Skeletal muscle tissue (tissue), 4 donors: ENCODE results near the gene GNA14. TPM values are rescaled to one million over a fixed set of nuclear protein-coding genes. Genes with fewer than 3 reads are reported as not detected.

Experiments used
- H3K27ac ChIP-seq: one replicate; pipeline ENCODE4 v1.7.0; 2013; ENCODE audit warnings: mild to moderate bottlenecking, low read depth, low read length, inconsistent platforms
- H3K27me3 ChIP-seq, 3 donors: one replicate each; pipeline ENCODE4 v1.7.0; 2013; ENCODE audit warnings: low read length in 3 of 3; ENCODE audit not compliant: control insufficient read depth in 3 of 3, insufficient read depth in 3 of 3
- H3K36me3 ChIP-seq, 3 donors: one replicate each; pipeline ENCODE4 v1.7.0; 2013; ENCODE audit warnings: low read length in 3 of 3; ENCODE audit not compliant: control insufficient read depth in 3 of 3, insufficient read depth in 3 of 3
- H3K4me1 ChIP-seq, 3 donors: one replicate each; pipeline ENCODE4 v1.7.0; 2013; ENCODE audit warnings: low read length in 3 of 3, mild to moderate bottlenecking in 3 of 3; ENCODE audit not compliant: control insufficient read depth in 3 of 3, insufficient read depth in 3 of 3
- H3K4me3 ChIP-seq, 3 donors: one replicate each; pipeline ENCODE4 v1.7.0; 2013; ENCODE audit warnings: low read length in 3 of 3
- H3K9ac ChIP-seq, 3 donors: one replicate each; pipeline ENCODE4 v1.7.0; 2013; ENCODE audit warnings: low read length in 3 of 3, mild to moderate bottlenecking in 3 of 3, moderate library complexity in 2 of 3, low read depth in 1 of 3
- H3K9me3 ChIP-seq, 3 donors: one replicate each; pipeline ENCODE4 v1.7.0; 2013; ENCODE audit warnings: low read length in 3 of 3; ENCODE audit not compliant: control insufficient read depth in 3 of 3
- total RNA-seq: library from RNA; depleted of rRNA; stranded (reverse); fragments of >200 nt; gene quantifications from one replicate; pipeline ENCODE4 v1.2.3, GENCODE V29; 2014
- donor health status: Osteomylitis.

GNA14 gene
- total RNA-seq, 1 donor from 2014 or later = 3.7 TPM

DNA sequence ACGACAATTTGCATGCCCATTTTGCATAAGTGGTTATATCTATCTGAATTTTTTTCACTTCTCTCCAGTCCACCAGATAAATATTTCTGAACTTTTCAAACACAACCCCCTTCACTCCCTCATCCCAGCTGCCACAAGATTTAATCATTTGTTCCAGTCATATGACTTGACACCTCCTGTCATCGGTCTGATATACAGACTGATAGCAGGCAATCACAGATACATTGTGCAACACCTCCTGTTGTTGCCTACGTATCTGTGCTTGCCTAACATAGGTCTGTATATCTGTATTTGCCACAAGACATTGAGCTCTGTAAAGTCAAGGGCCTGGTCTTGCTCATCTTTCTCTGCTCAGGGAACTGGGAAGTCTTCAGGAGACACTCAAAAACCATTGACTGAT, 65.6 kb downstream of the GNA14 start:
- H3K27ac ChIP-seq = peak overlapping the region; percentile 51
- H3K9ac ChIP-seq = no peak overlapping the region
- no peaks in the 10 kb centered on the region for H3K9me3 ChIP-seq
- no peaks in the 10 kb centered on the region for H3K36me3 ChIP-seq
- no peak overlapping the region for H3K4me3 ChIP-seq
- no peaks in the 10 kb centered on the region for H3K27me3 ChIP-seq
- H3K4me1 ChIP-seq = peaks cover 0 to 2% (median 0%) of the 10 kb centered on the region in 3 donors

DNA sequence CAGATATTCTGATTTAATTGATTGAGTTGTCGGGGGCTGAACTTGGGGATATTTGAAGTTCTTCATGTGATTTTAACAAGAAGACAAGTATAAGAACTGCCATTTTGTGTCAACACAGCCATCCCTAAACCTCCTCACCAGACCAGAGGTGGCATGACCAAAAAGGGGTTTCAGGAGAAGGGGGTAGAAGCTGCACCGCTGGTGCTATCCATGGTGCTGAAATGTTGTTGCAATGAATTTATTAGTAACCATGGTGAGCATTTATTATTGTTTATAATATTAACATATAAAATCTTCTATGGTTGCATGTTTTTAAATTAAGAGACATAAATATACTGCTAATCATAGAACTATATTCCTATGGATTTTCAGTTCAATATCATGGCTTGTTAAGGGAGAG, 72.3 kb downstream of the GNA14 start:
- Histone ChIP-seq H3K36me3 (no peaks in the 10 kb centered on the region), H3K27ac (no peak overlapping the region), H3K27me3 (no peaks in the 10 kb centered on the region), H3K4me3 (no peak overlapping the region), H3K9ac (no peak overlapping the region), H3K9me3 (no peaks in the 10 kb centered on the region), H3K4me1 (no peaks in the 10 kb centered on the region)

DNA sequence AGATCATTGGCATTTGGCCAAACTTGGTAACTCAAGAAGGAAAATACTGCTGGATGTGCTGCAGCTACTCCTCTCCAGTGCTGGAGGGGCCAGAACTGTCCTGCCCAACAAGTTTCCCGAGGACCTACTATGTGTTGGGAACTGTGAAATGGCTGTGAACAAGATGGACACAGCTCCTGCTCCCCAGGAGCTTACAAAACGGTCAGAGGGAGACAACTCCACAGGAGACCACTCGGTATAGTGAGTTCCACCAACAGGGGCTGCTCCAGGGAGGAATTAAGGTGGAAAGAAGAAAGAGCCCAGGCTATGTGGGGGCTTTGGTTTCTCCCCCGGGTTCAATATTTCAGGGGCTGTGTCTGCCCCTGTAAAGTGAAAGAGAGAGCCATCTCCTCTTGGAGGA, 78.8 kb downstream of the GNA14 start:
- H3K27ac ChIP-seq = no peak overlapping the region
- no peaks in the 10 kb centered on the region for H3K4me1 ChIP-seq
- no peaks in the 10 kb centered on the region for H3K27me3 ChIP-seq
- H3K4me3 ChIP-seq = no peak overlapping the region
- H3K36me3 ChIP-seq = no peaks in the 10 kb centered on the region
- H3K9me3 ChIP-seq = no peaks in the 10 kb centered on the region
- H3K9ac ChIP-seq = no peak overlapping the region

DNA sequence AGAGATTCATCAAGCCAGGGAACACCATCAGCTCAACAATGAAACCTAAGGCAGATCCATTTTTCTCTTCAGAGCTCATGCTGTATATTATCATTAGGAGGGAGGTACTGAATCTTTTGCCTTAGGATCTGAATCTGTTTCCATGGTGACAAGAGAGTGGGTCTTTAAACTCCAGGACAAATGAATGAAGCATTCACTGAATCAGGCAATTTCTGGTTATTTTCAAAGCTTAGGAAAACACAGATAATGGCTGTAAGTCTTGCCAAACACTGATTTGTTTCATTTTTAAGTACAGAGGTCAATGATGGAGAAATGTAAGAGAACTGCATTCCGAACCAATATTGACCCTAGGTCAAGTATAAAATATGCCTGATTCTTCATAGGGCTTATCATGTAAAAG, 84.9 kb downstream of the GNA14 start:
- H3K36me3 ChIP-seq = no peaks in the 10 kb centered on the region
- H3K9me3 ChIP-seq = no peaks in the 10 kb centered on the region
- H3K27me3 ChIP-seq = no peaks in the 10 kb centered on the region
- H3K9ac ChIP-seq = no peak overlapping the region
- no peaks in the 10 kb centered on the region for H3K4me1 ChIP-seq
- no peak overlapping the region for H3K27ac ChIP-seq
- H3K4me3 ChIP-seq = no peak overlapping the region

DNA sequence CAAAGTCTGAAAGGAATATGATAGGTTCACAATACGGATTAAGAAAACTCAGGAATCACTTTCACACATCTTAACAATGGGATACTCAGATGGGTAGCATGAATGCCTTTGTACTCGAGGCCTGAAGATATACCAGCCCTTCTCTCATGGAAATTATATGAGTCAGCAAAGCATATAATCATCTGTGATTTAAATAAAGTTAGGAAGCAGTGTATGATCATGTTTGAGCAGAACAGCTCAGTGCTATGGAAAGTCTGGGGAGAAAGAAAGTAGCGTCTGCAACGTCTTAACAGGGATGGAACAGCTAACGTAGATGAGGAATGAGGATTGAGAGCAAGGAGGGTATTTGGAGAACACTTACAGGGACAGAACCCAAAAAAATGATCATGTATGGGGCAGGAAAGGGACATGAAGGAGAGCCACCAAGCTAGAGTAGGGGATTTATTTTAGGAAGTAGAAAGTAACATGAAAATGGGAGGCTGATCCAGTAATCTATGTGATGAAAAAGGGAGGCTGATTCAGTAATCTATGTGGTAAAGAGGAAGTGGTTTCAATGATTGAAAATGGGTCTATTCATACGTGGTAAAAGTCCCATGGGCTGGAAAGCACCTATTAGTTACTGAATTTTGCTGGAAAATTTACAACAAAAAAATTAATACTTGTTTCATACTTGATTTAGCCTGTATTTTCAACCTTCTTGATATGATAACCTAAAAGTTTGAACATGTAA, 85.9 kb downstream of the GNA14 start:
- H3K27ac ChIP-seq = no peak overlapping the region
- H3K4me3 ChIP-seq = no peak overlapping the region
- H3K27me3 ChIP-seq = no peaks in the 10 kb centered on the region
- no peaks in the 10 kb centered on the region for H3K36me3 ChIP-seq
- H3K9ac ChIP-seq = no peak overlapping the region
- no peaks in the 10 kb centered on the region for H3K9me3 ChIP-seq
- no peaks in the 10 kb centered on the region for H3K4me1 ChIP-seq

DNA sequence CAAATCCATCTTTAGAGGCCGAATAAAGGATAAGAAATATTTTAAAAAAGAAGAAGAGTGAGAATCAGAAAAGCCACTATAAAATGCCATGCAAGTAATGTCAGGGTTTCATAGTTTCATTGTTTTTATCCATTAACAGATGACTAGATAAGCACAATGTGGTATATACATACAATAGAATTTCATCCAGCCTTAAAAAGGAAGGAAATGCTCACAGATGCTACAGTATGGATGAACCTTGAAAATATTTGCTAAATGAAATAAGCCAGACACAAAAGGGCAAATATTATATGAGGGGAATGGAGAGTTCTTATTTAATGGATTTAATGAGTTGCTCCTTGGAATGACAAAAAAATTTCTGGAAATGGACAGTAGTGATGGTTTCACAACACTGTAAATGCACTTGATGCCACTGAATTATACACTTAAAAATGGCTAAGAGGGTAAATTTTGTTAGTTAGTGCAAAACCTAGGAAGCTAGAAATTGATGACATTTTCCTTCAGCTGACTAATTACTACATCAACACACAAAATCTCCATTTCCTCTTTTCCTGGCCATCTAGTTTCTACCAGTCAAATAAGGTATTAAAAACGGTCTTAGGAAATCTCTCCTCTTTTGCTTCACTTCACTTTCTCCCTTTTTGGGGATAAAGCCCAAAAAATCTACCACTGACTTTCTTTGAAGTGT, 86.6 kb downstream of the GNA14 start:
- no peaks in the 10 kb centered on the region for H3K27me3 ChIP-seq
- H3K36me3 ChIP-seq = no peaks in the 10 kb centered on the region
- no peaks in the 10 kb centered on the region for H3K9me3 ChIP-seq
- H3K4me1 ChIP-seq = no peaks in the 10 kb centered on the region
- no peak overlapping the region for H3K27ac ChIP-seq
- no peak overlapping the region for H3K4me3 ChIP-seq
- H3K9ac ChIP-seq = no peak overlapping the region

DNA sequence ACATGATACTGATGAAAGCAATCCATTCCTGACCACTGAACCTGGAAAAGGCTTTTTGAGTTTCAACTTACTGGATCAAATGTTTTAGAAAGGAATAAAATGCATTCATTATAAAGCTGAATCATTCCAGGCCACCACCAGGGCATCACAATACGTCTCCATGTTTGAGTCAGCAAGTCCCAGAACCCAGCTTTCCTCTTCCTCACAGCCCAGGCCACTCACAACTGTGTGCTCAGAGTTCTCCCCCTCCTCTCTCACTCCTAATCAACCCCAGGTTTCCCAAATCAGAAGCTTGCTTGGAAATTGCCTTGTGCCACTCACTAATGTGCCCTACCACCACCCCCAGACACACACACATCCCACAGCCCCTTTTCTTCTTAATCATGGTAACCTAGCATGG, 91.7 kb downstream of the GNA14 start:
- H3K27me3 ChIP-seq = no peaks in the 10 kb centered on the region
- H3K9me3 ChIP-seq = no peaks in the 10 kb centered on the region
- no peaks in the 10 kb centered on the region for H3K4me1 ChIP-seq
- H3K9ac ChIP-seq = no peak overlapping the region
- H3K27ac ChIP-seq = no peak overlapping the region
- H3K36me3 ChIP-seq = no peaks in the 10 kb centered on the region
- H3K4me3 ChIP-seq = no peak overlapping the region

DNA sequence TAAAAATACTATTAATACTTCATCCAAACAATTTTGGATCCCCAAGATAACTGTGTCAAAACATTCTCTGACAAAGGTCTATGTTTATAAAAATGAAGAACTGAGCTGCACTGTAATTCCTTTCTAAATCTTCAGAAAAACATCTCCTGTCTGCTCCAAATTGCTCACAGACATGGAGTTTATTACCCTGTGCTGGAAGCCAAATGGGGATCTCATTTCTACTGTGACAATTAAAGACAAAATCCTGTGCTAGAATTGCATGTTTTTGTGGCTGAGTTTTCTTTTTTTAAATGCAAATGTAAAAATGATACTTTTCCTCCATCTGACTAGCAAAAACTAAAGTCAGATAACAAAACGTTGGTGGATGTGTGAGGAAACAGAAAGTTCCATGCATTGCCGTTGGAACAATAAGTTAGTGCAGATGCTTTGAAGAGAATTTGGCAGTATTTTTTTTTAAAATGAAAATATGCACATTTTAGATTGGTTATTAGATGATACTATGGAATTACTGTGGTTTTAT, 93.5 kb downstream of the GNA14 start:
- H3K4me3 ChIP-seq = no peak overlapping the region
- H3K36me3 ChIP-seq = no peaks in the 10 kb centered on the region
- H3K27ac ChIP-seq = no peak overlapping the region
- no peak overlapping the region for H3K9ac ChIP-seq
- H3K4me1 ChIP-seq = no peaks in the 10 kb centered on the region
- H3K27me3 ChIP-seq = no peaks in the 10 kb centered on the region
- H3K9me3 ChIP-seq = no peaks in the 10 kb centered on the region

DNA sequence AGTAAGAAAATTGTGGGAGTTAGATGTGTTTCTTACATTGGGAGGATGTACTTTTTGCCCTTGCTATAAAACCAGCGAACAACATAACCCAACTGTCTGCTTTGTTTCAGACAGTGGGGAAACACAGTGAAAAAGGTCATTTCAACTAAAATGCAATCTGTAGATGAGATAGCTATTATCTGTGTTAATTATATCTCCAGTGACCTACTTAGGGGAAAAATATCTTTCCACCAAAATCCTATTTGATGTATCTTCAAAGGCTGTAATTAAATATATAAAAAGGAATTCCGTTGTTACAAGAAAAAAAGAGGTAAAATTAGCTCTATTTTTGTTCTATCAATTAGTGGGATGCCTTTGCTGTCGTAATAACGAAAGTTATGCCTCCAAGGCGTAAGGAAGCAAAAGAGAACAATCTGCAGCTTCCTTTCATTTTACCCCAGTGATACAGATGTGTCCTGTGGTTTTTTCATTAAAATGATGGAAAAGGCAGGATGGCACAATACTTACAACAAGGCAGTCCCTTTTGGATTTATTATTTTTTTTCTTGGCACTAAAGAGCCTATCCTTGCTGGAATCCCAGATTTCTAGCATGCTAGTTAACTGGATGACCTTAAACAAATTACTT, 100.9 kb downstream of the GNA14 start:
- Histone ChIP-seq H3K9me3 (peaks cover 0 to 9% (median 3%) of the 10 kb centered on the region in 3 donors), H3K36me3 (no peaks in the 10 kb centered on the region), H3K4me3 (no peak overlapping the region), H3K27me3 (no peaks in the 10 kb centered on the region), H3K9ac (no peak overlapping the region), H3K4me1 (no peaks in the 10 kb centered on the region), H3K27ac (no peak overlapping the region)

DNA sequence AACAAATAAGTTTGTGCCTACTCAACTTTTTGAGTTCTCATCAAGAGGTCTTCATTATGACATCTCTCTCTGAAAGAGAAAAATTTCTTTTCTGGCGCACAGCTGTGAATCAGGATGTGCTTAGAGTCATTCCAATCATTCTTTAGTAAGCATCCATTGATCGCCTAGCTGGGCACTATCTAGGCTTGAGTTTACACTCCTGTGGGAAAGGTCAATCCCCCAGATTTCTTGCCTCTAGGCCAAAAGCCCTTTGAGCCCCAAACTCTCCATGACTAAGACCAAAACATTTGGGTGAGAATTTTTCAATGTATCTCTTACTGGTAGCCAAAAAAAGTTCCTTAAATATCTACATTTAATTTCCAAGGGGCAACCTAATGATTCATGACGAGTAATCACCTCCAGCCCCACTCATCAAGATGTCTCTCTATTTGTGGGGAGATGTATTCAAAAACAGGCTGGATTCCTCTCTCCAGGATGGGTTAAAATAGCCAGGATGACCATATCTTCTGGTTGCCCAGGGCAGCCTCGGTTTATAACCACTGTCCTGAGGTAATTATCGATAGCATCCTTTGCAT, 101.7 kb downstream of the GNA14 start:
- H3K36me3 ChIP-seq = no peaks in the 10 kb centered on the region
- no peak overlapping the region for H3K4me3 ChIP-seq
- H3K9me3 ChIP-seq = peaks cover 1 to 10% (median 4%) of the 10 kb centered on the region in 3 donors
- no peak overlapping the region for H3K27ac ChIP-seq
- no peak overlapping the region for H3K9ac ChIP-seq
- H3K27me3 ChIP-seq = no peaks in the 10 kb centered on the region
- no peaks in the 10 kb centered on the region for H3K4me1 ChIP-seq
